ENCODE results near the gene IGFBP2.

IGFBP2 gene

DNA sequence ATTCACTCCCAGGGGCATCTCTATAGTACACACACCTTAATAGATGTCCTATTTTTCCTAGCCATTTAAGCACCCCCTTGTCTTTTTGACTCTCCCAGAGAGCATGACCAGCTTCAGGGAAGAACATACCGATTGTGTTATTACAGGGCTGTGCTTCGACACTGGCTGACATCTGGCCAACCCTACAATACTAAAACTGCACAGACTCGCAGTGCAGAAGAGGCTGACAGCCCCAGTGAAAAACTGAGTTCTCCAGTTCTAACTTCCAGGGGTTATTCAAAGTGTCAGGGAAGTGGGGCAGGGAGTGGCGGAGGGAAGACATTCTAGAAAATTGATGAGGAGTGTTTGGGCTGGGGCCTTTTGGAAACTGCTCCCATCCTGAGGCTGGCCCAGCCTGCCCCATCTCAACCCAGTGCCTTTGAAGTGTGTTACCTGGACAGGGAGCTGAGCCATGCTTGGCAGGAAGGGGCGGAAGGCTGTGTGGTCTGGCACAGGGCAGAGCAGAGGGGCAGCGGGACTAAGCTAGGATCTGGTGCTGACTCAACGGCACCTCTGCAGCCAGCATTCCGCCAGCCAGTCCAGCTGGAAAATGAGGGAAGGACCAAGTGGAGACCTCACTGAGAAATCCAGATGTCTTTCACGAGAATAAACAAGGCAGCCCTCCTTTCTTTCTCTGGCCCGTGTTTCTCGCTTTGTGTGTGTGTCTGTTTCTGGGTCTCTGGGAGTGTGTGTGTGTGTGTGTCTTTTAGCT lies 77.5 kb downstream of the IGFBP2 start:
- no peaks in the 10 kb centered on the region for H3K27me3 ChIP-seq (ENCODE audit: control insufficient read depth, insufficient read depth, low read length)
- no peaks in the 10 kb centered on the region for H3K36me3 ChIP-seq (ENCODE audit: control insufficient read depth, insufficient read depth, low read length)
- H3K9me3 ChIP-seq (ENCODE audit: control insufficient read depth, insufficient read depth, low read length): no peaks in the 10 kb centered on the region
- no peaks in the 10 kb centered on the region for H3K4me1 ChIP-seq (ENCODE audit: control insufficient read depth, insufficient read depth, low read length)
- H3K9ac ChIP-seq (ENCODE audit: low read depth, low read length): no peak overlapping the region
- H3K4me3 ChIP-seq (ENCODE audit: low read depth, low read length): no peak overlapping the region

DNA sequence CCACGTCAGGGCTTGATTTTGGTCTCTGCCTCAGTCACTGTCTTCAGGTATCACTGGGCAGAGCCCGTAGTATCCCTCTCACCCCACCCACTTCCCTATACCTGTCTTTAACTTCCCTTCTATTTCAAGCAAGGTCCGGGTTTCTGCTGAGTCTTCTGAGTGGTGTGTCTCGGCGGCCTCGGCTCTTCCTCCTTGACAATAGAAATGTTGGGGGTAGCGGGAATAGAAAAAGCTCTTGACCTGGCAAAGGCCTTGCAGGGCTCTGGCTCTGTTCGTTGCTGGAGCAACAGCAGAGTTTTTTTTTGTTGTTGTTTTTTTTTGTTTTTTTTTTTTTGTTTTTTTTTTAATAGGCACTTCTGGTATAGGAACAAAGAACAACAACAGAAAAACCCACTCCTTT lies 78.1 kb downstream of the IGFBP2 start:
- Histone ChIP-seq H3K27me3 (ENCODE audit: control insufficient read depth, insufficient read depth, low read length) (no peaks in the 10 kb centered on the region), H3K9me3 (ENCODE audit: control insufficient read depth, insufficient read depth, low read length) (no peaks in the 10 kb centered on the region), H3K36me3 (ENCODE audit: control insufficient read depth, insufficient read depth, low read length) (no peaks in the 10 kb centered on the region), H3K4me3 (ENCODE audit: low read depth, low read length) (no peak overlapping the region), H3K4me1 (ENCODE audit: control insufficient read depth, insufficient read depth, low read length) (no peaks in the 10 kb centered on the region), H3K9ac (ENCODE audit: low read depth, low read length) (no peak overlapping the region)

DNA sequence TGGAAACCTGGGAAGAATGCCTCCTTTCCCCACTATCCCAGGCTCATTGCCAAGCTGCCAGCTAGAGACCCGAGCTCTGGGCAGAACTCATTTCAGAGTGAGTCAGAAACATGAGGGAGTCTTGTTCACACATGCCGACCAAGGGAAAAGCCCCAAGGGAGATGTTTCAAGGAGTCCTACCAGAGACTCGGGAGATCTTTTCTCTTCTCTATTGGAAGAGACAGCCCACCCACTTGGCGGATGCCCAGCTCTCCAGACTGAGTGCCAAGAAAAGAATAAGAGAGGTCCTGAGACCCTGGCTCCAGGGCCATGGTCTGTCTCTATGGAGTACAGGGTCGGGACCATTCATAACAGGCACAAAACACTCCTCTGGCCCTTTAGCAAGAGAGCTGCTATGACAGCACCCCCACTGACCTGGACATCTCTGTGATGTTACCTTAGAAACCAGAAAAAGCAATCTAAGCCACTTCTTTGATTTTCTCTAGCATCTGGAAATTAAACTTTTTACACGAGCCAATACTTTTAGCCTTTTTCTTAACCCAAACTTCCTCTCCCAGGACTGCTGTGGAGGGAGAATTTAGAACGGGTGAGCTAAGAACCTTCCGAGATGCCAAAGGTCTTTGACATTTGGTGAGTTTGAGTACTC lies 80.6 kb downstream of the IGFBP2 start:
- H3K9ac ChIP-seq (ENCODE audit: low read depth, low read length): no peak overlapping the region
- H3K9me3 ChIP-seq (ENCODE audit: control insufficient read depth, insufficient read depth, low read length): no peaks in the 10 kb centered on the region
- H3K4me3 ChIP-seq (ENCODE audit: low read depth, low read length): no peak overlapping the region
- H3K4me1 ChIP-seq (ENCODE audit: control insufficient read depth, insufficient read depth, low read length): no peaks in the 10 kb centered on the region
- no peaks in the 10 kb centered on the region for H3K27me3 ChIP-seq (ENCODE audit: control insufficient read depth, insufficient read depth, low read length)
- H3K36me3 ChIP-seq (ENCODE audit: control insufficient read depth, insufficient read depth, low read length): no peaks in the 10 kb centered on the region

Measured in iPS-15b (cell line).